Forelimb muscle (tissue), 1 donor: Measurements from ENCODE around the gene AIFM3. TPM values are rescaled to one million over a fixed set of nuclear protein-coding genes. Genes with fewer than 3 reads are reported as not detected.
"Not testable (repeated sequence)": the region's sequence is repeated elsewhere in the genome, so short reads cannot be mapped to it uniquely, and the experiment has no call there.

Experiments
- DNase-seq: peaks from one replicate; pipeline ENCODE4 v3.0.0-alpha.2; 2013; ENCODE audit warnings: low read depth
- polyA plus RNA-seq: library from polyadenylated mRNA; unstranded; fragments of 120-200 nt; gene quantifications from one replicate; pipeline ENCODE4 v1.2.1, GENCODE V29; 2013; ENCODE audit not compliant: insufficient read length

Gene AIFM3
- polyA plus RNA-seq, 1 donor = 0.19 TPM

GRCh38 chr22:21001601-21002325 is 34.7 kb downstream of the AIFM3 start, which contains the start of gene THAP7:
THAP7 (minus strand) TSS chr22:21002118; CDS start chr22:21001911, 207 bp downstream.
- peak; percentile 93 for DNase-seq

- no peak for DNase-seq
Observed at GRCh38 chr22:21003782-21004181, 36.7 kb downstream of the AIFM3 start.

GRCh38 chr22:21009208-21009607 is 42.2 kb downstream of the AIFM3 start:
- DNase-seq = not testable (repeated sequence)

- no peak for DNase-seq
Observed at GRCh38 chr22:21009638-21010425, 42.8 kb downstream of the AIFM3 start.

- no peak for DNase-seq
Observed at GRCh38 chr22:21010426-21011113, 43.5 kb downstream of the AIFM3 start.

GRCh38 chr22:21012446-21013407 is 45.7 kb downstream of the AIFM3 start:
- no peak for DNase-seq

GRCh38 chr22:21013657-21014201 is 46.7 kb downstream of the AIFM3 start:
- no peak for DNase-seq

- peak; percentile 62 for DNase-seq
Observed at GRCh38 chr22:21014202-21014725, 47.2 kb downstream of the AIFM3 start.

- DNase-seq = no peak
Observed at GRCh38 chr22:21014726-21015465, 47.8 kb downstream of the AIFM3 start, which contains the start of gene P2RX6. P2RX6 (plus strand) TSS chr22:21015165; CDS start chr22:21015175, 10 bp downstream.

- DNase-seq = no peak
Observed at GRCh38 chr22:21015466-21016006, 48.5 kb downstream of the AIFM3 start.

- no peak for DNase-seq
Observed at GRCh38 chr22:21016644-21017420, 49.8 kb downstream of the AIFM3 start.

- no peak for DNase-seq
Observed at GRCh38 chr22:21018314-21018713, 51.3 kb downstream of the AIFM3 start.

- no peak for DNase-seq
Observed at GRCh38 chr22:21020802-21021429, 53.9 kb downstream of the AIFM3 start.

GRCh38 chr22:21022507-21022906 is 55.5 kb downstream of the AIFM3 start:
- DNase-seq = no peak

GRCh38 chr22:21022955-21023614 is 56.0 kb downstream of the AIFM3 start:
- DNase-seq = no peak

- no peak for DNase-seq
Observed at GRCh38 chr22:21025266-21025665, 58.2 kb downstream of the AIFM3 start.
